Measurements from ENCODE around the gene CCDC38.
"Not testable (repeated sequence)": the region's sequence is repeated elsewhere in the genome, so short reads cannot be mapped to it uniquely, and the experiment has no call there.

CCDC38 gene

GRCh38 chr12:95942524-95943329 is at the start of gene CCDC38:
Gene CCDC38 (minus strand): TSS chr12:95942614. CDS start chr12:95936509, 6,105 bp downstream.
- peak; percentile 69 to 78 for DNase-seq (ENCODE audit: low read depth in 2 of 2)

- DNase-seq (ENCODE audit: low read depth in 2 of 2), result no peak
Measured at GRCh38 chr12:95990136-95990535, 47.7 kb upstream of the CCDC38 start.

DNA sequence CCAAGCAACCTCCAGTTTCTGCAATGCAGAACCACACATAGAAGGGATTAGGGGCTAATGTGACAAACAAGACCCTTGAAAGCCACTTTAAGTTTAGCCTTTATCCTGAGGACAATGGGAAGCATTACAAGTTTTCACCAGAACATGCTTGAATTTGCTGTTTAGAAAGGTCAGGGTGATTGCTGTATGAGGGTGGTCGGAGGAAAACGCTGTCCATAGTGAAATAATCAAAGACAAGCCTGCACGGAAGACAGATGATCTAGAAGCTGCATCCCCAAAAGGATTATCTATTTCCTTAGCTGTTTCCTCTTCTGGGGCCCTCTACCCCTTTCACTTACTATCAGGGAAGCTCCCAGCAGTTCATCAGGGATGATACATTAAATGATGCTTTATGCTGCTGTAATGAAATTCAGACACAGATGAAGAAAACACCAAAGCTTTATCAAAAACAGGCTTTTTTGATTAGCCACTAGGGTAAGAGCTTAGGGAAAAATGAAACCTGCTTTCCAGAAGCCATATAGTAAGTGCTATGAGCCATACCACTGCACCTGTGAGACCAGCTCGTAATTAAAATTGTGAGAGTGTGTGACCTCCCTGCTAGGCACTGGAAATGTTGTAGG is 47.2 kb upstream of the CCDC38 start:
- no peak for DNase-seq (ENCODE audit: low read depth in 2 of 2)

DNA sequence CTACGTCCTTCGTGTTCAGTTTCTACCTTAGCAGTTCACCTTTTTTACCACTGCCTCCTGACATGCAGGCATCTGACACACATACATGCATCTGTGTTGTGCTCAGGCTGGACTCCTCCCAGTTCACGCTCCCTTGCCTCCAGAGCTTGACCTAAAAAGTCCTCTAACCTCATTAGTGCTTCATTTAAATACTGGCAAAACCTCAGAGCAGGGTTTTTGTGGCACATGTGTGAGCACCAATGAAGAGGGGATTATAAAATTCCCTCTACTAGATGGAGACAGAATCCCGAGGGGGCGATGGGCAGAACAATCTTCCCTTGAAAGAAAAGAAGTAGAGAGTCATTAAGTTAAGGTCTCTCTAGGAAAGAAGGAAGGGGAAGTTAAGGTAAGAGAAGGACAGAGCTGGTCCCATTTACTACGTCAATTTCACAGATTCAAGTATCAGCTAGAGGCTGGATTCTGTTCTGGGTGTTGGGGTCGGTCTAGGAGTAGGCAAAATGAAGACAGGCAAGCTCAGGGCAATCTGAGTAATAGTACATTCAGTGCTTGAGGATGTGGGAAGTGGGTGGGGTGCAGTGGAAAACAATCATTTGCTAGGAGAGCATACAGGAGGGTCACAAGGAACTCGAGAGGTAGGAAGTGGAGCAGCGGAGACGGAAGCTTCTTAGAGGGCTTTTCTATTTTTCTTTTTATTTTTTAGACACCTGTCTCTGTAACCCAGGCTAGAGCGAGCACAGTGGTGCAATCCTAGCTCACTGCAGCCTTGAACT is 46.3 kb upstream of the CCDC38 start:
- DNase-seq (ENCODE audit: low read depth in 2 of 2), result no peak

DNA sequence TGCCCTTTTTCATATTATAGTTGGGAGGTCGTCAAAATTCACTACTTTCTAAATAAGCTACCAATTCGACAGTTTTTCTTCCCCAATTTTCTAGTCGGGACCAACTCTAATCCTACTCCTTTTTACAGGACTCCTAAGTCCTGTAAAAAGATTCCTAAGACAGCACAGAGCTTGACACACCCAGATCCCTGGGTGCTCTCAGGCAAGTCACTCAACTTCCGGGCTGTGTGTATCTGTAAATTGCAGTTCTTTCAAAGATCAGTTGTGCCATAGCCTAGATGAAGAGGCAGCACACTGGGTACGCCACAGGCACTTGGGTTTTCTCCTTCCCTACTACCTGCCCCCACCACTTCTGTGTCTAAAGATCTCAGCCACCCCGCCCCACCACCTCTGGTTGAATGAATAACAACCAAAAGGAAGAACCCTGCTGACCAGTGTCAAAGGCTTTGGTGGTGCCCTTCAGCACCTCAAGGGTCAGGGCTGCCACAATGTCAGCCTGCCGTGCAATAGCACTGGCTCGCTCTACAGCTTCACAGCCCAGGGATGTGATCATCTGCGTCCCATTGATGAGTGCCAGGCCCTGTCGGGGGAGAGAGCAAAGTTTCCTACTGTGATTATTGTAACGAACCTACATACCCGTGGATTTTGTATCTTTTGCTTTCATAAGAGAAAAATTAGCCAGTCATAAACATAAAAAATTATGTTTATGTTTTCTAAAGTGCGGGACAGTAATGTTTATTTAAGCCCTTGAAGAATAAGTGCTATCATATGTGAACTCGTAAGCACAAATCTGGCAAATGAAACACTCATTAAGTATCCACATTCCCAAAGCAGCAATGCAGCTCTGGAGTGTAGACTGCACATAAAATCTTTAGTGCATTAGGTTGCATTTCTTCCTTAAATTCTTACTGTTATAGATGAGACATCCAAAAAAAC is 44.5 kb upstream of the CCDC38 start:
- no peak for DNase-seq (ENCODE audit: low read depth in 2 of 2)

- DNase-seq (ENCODE audit: low read depth in 2 of 2), result no peak
Measured at GRCh38 chr12:95984682-95985081, 42.3 kb upstream of the CCDC38 start.

- no peak for DNase-seq (ENCODE audit: low read depth in 2 of 2)
Measured at GRCh38 chr12:95982602-95983001, 40.2 kb upstream of the CCDC38 start.

GRCh38 chr12:95980437-95980836 is 38.0 kb upstream of the CCDC38 start:
- no peak for DNase-seq (ENCODE audit: low read depth in 2 of 2)

- DNase-seq (ENCODE audit: low read depth in 2 of 2), result no peak
Measured at GRCh38 chr12:95978774-95979173, 36.4 kb upstream of the CCDC38 start.

- DNase-seq (ENCODE audit: low read depth in 2 of 2), result no peak
Measured at GRCh38 chr12:95978351-95978750, 35.9 kb upstream of the CCDC38 start.

DNA sequence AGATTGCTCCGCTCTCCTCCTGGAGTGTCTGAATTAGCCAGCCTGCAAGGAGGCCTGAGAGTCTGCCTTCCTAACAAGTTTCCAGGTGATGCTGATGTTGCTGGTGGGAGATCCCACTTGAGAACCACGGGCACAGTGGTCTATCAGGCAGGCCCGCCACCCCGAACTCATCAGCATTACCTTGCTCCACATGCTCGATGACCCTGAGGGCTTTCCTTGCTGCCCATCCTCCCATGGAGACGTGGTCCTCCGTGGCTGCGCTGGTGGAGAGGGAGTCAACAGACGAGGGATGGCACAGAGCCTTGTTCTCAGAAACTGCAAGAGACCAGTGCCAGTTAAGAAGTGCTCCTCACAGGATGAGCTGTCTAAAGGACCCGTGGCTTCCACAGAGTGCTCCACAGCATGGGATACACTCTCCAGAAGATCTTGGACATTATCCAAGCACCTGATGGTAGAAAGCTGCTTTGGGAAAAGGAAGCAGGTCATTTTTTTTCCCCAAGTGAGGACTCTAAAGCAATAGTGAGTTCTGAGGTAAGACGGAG is 35.4 kb upstream of the CCDC38 start:
- no peak for DNase-seq (ENCODE audit: low read depth in 2 of 2)

GRCh38 chr12:95976416-95976832 is 34.0 kb upstream of the CCDC38 start:
- DNase-seq (ENCODE audit: low read depth in 2 of 2), result no peak

DNA sequence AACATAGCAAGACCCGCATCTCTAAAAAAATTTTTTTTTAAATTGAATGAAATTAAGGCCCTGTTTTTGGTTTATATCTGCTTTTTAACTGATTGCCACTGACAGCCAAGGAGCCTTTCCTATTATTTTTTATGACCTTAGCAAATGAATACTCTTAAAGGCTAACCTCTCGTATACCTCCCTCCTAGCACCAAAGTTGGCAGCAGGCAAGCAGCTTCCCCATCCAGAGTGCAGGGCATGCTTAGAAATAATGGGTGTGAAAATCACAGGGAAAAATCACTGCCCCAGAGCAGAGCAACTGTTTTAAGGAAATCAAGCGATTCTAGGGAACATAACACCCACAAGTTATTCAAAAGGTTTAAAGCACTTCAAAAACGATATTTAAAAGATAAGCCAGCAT is 33.1 kb upstream of the CCDC38 start:
- no peak for DNase-seq (ENCODE audit: low read depth in 2 of 2)

- DNase-seq (ENCODE audit: low read depth in 2 of 2), result no peak
Measured at GRCh38 chr12:95974358-95974757, 31.9 kb upstream of the CCDC38 start.

DNA sequence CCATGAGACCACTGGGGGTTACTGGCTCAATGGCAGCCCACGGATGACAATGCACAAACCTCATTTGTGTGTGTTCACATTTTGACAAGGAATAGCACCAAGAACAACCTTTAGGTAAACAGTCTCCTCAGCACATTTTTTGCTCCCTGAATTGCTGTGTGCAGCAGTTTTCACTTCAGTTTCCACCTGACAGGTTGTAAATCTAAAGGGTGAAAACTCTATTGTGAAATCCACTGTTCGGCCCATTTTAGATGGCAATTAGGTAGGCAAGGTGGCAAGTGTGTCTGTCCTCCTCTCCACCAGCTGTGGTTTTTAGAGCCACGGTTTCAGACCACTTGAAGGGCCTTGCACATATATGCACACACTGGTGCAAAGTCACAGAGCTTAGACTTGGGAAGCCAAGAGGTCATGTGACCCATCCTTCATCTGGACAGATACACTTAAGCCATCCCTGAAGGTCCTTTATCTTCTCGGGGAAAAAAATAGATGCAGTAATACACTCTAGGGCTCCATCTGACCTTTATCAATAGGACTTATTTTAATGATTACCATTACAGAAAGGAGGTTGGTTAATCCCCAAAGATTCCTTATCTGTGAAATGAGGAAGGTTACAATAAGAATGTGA is 30.5 kb upstream of the CCDC38 start:
- no peak for DNase-seq (ENCODE audit: low read depth in 2 of 2)

DNA sequence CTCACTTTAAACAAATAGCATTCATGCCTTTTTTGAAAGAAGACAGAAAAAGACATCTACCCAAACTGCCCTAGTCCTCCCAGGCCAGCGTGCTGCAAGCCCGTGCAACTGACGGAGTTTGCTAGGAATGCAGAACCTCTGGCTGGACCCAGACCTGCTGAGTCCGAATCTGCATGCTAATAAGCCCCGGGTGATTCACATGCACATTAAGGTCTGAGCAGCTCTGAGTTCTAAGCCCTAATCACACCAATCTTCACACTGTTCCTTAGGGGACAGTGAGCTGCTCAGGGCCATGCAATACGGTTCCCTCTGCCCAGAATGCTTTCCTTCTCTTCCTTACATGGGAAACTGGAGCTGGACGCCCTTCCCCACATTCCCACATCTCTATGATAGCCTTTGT is 28.5 kb upstream of the CCDC38 start:
- DNase-seq (ENCODE audit: low read depth in 2 of 2), result no peak

DNA sequence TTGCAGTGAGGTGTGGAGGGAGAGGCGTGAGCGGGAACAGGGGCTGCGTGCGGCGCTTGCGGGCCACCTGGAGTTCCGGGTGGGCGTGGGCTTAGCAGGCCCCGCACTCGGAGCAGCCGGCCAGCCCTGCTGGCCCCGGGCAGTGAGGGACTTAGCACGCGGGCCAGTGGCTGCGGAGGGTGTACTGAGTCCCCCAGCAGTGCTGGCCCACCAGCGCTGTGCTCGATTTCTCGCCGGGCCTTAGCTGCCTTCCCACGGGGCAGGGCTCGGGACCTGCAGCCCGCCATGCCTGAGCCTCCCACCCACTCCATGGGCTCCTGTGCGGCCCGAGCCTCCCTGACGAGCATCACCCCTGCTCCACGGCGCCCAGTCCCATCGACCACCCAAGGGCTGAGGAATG is 26.7 kb upstream of the CCDC38 start:
- not testable (repeated sequence) for DNase-seq (ENCODE audit: low read depth in 2 of 2)

DNA sequence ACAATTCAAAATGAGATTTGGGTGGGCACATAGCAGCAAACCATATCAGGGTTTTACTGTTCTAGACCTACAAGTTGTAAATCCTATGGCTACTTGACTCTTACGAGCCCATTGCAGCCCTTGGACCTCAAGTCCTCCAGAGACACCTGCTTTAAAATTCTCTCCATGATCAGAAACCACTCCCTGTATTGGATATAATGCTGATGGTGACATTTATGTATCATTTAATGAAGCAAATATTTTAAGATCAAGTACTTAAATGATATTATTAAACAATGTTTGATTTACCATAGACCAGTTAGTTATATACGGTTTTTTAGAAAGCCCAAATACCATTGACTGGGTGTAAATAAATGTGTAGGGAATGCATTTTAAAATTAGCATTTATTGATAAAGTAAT is 24.9 kb upstream of the CCDC38 start:
- no peak for DNase-seq (ENCODE audit: low read depth in 2 of 2)

DNA sequence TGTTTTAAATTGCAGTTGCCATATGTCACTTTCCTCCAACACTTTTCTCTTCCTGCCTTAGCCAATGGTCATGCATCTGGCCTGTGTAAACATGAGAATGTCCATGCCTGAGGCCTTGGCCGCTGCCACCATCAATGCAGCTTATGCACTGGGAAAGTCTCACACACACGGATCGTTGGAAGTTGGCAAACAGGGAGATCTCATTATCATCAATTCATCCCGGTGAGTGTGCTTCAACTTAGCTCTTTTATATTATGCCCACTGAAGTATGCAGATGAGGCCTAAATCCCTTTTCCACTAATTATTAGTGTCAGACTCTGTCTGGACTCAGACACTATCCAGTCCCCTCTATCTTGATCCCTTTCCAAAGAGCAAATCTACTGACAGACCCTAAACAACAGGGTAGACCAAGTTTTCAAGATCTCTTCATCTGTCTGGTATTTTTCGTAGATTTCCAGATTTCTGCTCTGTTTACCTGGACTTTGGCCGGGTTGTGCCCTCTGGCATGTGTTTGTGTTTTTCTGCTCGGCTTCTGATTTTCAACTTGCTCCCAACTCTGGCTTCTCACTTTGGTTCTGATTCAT is 24.0 kb upstream of the CCDC38 start:
- DNase-seq (ENCODE audit: low read depth in 2 of 2), result no peak

DNA sequence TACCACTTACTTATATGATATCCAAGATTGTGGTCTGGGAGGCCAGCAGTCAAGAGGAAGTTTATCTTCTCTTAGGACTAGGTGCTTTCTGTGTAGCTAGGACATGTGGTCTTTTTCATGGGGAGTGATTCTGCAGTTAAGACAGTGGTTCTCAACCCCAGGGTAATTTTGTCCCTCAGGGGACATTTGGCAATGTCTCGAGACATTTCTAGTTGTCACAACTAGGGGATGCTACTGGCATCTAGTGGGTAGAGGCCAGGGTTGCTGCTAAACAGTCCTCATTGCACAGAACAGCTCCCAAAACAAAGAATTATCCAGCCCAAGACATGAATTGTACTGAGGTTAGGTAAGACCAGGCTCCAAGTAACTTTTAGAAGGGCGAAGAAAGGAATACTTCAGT is 20.7 kb upstream of the CCDC38 start:
- no peak for DNase-seq (ENCODE audit: low read depth in 2 of 2)
